Ishikawa (cell line): ENCODE results near the gene ITGAX.

Experiments
- CEBPB ChIP-seq: IDR thresholded peaks from 2 replicates; pipeline ENCODE4 v1.6.1; 2012
- CREB1 ChIP-seq: IDR thresholded peaks from 2 replicates; pipeline ENCODE4 v1.6.1; 2012; ENCODE audit warnings: low read depth
- EGR1 ChIP-seq: IDR thresholded peaks from 2 replicates; pipeline ENCODE4 v1.6.1; 2012
- EP300 ChIP-seq: IDR thresholded peaks from 2 replicates; pipeline ENCODE4 v1.6.1; 2012; ENCODE audit warnings: borderline replicate concordance
- FOXM1 ChIP-seq: IDR thresholded peaks from 2 replicates; pipeline ENCODE4 v1.6.1; 2012; ENCODE audit warnings: low read depth, borderline replicate concordance
- MAX ChIP-seq: IDR thresholded peaks from 2 replicates; pipeline ENCODE4 v1.6.1; 2012
- NFIC ChIP-seq: IDR thresholded peaks from 2 replicates; pipeline ENCODE4 v1.6.1; 2012
- RAD21 ChIP-seq: IDR thresholded peaks from 2 replicates; pipeline ENCODE4 v1.6.1; 2012; ENCODE audit warnings: low read depth
- REST ChIP-seq: IDR thresholded peaks from 2 replicates; pipeline ENCODE4 v1.6.1; 2012; ENCODE audit warnings: low read depth, mild to moderate bottlenecking
- TAF1 ChIP-seq: IDR thresholded peaks from 2 replicates; pipeline ENCODE4 v1.6.1; 2012; ENCODE audit warnings: low read depth, mild to moderate bottlenecking
- TCF12 ChIP-seq: IDR thresholded peaks from 2 replicates; pipeline ENCODE4 v1.6.1; 2012; ENCODE audit warnings: low read depth
- TEAD4 ChIP-seq: IDR thresholded peaks from 2 replicates; pipeline ENCODE4 v1.6.1; 2012
- USF1 ChIP-seq: IDR thresholded peaks from 2 replicates; pipeline ENCODE4 v1.6.1; 2012
- YY1 ChIP-seq: IDR thresholded peaks from 2 replicates; pipeline ENCODE4 v1.6.1; 2012; ENCODE audit warnings: low read depth
- ZBTB7A ChIP-seq: IDR thresholded peaks from 2 replicates; pipeline ENCODE4 v1.6.1; 2012; ENCODE audit warnings: low read depth

ITGAX gene

GRCh38 chr16:31367853-31368252 lies 12.9 kb downstream of the ITGAX start:
- no peak for TF ChIP-seq EP300
- no peak for TF ChIP-seq EGR1
- no peak for TF ChIP-seq CREB1
- no peak for TF ChIP-seq REST
- no peak for TF ChIP-seq CEBPB
- no peak for TF ChIP-seq RAD21
- no peak for TF ChIP-seq FOXM1
- TF ChIP-seq TEAD4, result no peak
- TF ChIP-seq USF1, result no peak
- no peak for TF ChIP-seq TAF1
- no peak for TF ChIP-seq TCF12
- TF ChIP-seq NFIC, result no peak
- no peak for TF ChIP-seq ZBTB7A

GRCh38 chr16:31371008-31371407 lies 16.0 kb downstream of the ITGAX start:
- no peak for TF ChIP-seq TEAD4
- no peak for TF ChIP-seq EGR1
- TF ChIP-seq TCF12, result no peak
- no peak for TF ChIP-seq EP300

GRCh38 chr16:31371619-31372484 lies 16.9 kb downstream of the ITGAX start:
- TF ChIP-seq YY1 (no peak), RAD21 (no peak), EP300 (no peak), TEAD4 (no peak), NFIC (no peak), CEBPB (no peak), CREB1 (no peak), TAF1 (no peak), FOXM1 (no peak), REST (no peak), ZBTB7A (no peak), MAX (no peak), USF1 (no peak), TCF12 (no peak), EGR1 (no peak)

GRCh38 chr16:31373235-31373634 lies 18.3 kb downstream of the ITGAX start:
- TF ChIP-seq MAX, result no peak
- TF ChIP-seq ZBTB7A, result no peak
- TF ChIP-seq EP300, result no peak
- no peak for TF ChIP-seq RAD21
- no peak for TF ChIP-seq REST
- no peak for TF ChIP-seq NFIC
- no peak for TF ChIP-seq TCF12
- no peak for TF ChIP-seq TAF1
- TF ChIP-seq TEAD4, result no peak
- no peak for TF ChIP-seq EGR1
